TTC549 (cell line): Measurements from ENCODE around the gene CXCL10.
"Not testable (repeated sequence)": the region's sequence is repeated elsewhere in the genome, so short reads cannot be mapped to it uniquely, and the experiment has no call there.

Experiments
- FAIRE-seq: peaks from 2 replicates; lab custom pipeline; 2012; peaks lifted over from hg19 to GRCh38; lab: Jason Lieb, UNC

Gene CXCL10

DNA sequence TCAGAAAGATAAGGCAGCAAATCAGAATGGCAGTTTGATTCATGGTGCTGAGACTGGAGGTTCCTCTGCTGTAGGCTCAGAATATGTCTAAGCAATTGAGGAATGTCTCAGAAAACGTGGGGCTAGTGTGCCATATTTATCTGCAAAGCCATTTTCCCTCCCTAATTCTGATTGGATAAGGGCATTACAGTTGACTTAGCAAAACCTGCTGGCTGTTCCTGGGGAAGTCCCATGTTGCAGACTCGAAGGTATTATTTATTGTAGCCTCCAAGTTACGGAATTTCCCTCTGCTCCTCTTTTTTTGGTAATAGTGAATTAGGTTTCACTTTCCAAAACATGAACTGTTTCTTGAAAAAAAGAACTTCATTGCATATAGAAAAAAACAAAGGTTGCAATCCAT, at the start of gene CXCL10:
Gene CXCL10 (minus strand): TSS at position 109 of the 400 bp plus-strand sequence. CDS start 66 bp downstream, at position 43.
- FAIRE-seq: no peak

DNA sequence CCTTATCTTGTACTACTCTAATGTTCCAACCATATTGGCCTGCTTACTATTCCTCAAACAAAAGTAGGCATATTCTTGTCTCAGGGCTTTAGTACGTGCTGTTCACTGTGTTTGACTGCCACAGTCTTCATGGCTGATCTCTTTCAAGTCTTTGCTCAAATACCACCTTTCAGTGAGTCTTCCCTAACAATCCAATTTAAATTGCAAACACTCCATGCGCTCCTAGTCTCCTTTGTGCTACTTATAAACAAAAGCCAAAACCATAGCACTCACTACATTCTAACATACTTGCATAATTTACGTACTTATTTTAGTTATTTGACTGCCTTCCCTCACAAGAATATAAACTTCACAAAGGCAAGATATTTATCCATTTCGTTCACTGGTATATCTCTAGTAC, 49.5 kb upstream of the CXCL10 start:
- no peak for FAIRE-seq

DNA sequence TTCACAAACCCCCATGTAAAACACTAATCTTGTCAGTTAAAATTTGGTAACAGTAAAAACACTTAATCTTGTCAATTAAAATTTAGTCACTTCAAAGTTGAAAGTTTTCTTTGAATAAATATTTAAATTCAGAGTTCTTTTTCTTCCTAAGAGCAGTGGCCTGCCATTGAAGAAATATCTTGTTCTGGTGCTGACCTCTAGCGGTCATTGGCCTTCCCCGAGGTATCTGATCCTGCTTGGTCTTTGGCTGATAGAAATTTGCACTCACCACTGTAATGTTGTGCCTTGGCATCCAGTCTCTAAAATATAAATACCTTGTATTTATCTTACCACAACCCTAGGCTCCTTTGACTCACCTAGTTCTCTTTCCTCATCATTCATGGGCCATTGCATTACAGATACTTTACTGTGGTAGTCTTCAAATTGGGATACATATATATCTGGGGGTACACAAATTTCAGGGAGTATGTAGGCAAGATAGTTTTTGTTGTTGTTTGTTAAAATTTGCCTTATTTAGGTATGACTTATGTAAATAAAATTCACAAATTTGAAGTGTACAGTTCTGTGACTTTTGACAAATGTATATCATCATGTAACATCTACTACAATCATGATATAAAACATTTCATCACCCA, 44.5 kb upstream of the CXCL10 start:
- FAIRE-seq: peak; percentile 94

DNA sequence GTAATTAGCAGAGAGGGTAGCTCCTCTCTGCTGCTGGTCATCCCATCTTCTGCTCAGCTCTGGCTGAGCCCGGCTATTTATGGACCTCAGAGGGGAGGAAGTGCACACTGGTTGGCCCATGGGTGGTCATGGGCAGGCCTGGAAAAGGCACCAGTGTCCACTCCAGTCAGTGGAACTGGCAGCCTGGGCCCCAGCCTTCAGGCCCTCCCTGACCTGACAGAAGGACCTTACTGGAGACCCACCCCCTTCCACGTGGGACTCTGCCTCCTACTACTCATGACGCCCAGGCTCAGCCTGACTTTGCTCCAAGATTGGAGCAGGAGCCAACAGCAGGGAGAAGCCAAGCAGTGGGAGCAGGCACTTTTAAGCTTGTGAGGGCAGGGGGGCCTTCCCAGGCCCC, 43.2 kb upstream of the CXCL10 start:
- no peak for FAIRE-seq

DNA sequence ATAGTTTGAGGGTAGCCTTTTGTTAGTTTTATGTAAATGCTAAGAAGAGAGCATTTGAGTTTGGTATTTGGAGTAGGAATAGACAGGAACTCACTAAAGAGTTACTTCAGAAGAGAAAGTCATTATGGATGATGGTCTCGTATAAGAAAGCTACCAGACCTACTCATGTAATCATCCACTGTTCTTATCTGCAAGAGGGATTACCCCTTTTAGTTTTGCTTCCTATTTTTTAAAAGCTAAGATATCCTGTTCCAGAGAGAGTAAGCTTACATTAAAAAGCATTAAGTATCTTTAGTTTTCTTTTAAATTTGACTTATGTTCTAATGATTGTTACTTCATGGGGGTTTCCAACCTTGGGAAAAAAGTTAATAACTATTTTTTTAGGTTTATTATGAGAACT, 38.7 kb upstream of the CXCL10 start:
- FAIRE-seq: no peak

DNA sequence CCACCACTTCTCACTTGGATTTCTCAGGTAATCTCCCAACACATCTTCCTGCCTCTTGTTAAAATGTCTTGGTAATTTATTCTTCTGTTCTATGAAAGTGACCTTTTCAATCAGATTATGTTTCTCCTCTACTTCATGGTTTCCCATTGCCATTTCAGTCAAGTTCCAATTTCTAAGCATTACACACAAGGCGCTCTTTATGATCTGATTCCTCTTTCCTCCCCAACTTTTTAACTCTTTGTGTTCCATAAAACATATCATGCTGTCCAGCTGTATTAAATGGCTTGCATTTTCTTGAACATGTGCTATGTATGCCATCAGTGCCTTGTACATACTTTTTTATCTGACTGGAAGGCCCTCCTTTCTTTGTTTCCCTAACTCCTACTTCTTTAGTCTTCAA, 38.1 kb upstream of the CXCL10 start:
- FAIRE-seq: no peak

DNA sequence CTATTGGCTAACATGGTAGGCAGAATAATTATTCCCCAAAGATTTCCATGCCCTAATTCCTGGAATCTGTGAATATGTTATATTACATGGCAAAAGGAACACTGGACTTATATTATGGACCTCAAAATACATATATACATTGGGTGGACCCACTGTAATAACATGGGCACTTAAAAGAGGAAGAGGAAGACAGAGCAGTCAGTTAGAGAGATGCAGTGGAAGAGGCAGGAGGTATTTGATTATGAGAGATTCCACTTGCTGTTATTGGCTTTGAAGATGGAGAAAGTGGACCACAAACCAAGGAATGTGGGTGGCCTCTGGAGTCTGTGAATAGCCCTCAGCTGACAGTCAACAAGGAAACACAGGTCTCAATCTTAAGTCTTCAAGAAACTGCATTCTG, 37.2 kb upstream of the CXCL10 start:
- FAIRE-seq: no peak

DNA sequence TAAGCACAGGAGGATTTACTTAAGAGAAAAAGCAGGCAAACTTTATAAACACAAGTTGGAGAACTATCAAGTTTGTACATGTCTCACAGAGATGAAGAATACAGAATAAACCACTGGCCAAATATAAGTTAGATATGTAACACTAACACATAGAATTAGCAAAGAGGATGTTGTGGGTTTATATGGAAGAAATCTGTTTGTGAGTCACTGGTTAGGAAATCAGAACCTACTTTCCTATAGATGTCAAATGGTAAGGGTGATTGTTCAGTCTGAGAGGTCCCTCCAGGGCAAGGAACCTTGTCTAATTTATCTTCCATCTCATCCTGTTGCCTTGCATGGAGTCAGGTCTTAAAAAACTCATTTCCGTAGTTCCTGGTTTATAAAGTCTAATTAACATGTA, 36.5 kb upstream of the CXCL10 start:
- no peak for FAIRE-seq

DNA sequence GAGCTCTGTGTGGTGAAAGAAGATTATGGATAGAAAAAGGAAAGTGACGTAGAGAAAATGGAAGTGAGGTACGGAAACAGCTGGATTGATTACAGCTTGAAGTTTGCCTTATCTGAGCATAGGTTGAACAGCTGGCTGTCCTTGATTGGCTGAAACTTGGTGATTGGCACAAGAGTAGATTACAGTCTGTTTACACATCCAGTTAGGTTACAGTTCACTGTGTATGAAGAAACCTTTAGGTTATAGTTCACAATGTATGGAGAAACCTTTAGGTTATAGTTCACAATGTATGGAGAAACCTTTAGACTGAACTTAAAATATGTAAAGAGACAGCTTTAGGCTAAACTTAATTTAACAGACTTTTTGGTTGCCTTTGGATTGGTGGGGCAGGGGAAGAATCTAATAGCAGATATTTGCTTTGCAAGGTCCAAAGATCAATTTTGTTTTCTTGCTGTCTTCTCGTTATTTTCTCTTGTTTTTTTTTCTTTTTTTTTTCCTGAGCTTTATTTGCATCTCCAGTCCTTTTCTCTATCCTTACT, 35.7 kb upstream of the CXCL10 start:
- no peak for FAIRE-seq

DNA sequence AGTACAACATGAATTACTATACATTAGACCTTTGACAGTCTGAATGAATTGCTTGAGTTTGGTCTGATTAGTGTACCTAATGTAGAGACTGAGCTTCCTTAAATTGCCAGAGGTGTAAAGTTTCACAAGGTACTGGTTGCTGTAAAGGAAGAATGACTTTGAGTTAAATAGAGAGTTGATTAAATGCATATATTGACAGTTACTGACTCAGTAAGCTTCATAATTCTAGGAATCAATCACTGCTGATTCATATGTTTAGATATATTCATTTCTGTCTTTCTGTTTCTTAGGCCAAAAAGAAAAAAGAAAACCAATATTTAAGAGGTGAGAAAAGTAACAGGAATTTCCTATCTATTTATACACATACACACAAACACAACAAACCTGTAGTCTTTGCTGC, 35.0 kb upstream of the CXCL10 start:
- no peak for FAIRE-seq

DNA sequence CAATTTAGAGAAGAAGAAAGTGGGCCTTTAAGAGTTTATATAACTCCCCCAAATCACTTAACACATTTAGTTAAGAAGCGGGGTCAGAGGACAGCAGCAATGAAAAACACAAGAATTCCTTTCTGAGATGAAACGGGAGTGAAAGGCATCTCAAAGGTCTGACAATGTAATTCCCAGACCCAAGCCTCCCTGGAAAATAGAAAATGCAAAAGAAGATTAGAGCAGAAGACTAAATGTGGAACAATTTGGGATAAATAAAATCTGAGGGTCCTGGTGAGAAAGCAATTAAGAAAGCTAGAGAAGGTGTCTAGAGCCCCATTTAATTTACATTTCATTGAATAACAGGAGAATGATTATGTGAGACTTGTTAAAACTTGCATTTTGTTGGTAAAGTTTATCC, 32.1 kb upstream of the CXCL10 start:
- no peak for FAIRE-seq

DNA sequence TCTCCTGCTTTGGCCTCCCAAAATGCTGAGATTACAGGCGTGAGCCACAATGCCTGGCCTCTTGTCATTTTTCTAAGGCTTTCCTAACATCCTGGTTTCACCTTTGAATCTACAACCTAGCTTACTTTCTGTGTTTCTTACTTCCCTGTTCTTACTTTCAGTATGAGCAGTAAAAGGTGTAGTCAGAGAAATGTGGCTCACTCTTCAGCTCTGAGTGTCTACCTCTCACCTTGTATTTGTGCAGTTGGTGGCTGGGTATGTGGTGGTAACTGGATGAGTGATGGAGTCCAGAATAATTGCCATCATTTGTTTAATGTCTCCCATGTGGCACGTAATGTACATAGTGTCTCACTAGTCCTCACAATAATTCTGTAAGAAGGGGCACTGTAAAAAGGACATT, 31.7 kb upstream of the CXCL10 start:
- no peak for FAIRE-seq

DNA sequence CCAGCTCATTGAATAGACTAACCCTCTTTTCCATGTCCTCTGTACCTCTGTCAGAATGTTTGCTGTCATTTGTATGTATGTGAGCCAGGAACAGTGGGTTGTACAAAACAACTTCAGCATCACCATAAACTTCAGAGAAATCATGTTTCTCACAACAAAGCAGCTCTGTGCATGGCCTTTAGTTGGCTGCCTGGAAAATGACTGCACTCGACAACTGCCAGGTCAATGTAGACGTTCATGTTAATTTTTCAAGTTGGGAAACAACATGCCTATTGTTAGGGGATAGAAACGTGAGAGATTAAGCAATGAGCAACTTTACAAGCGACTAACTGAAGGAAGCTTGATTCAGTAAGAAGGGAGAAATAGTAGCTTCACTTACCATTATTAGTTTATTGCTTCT, 30.4 kb upstream of the CXCL10 start:
- FAIRE-seq: no peak

DNA sequence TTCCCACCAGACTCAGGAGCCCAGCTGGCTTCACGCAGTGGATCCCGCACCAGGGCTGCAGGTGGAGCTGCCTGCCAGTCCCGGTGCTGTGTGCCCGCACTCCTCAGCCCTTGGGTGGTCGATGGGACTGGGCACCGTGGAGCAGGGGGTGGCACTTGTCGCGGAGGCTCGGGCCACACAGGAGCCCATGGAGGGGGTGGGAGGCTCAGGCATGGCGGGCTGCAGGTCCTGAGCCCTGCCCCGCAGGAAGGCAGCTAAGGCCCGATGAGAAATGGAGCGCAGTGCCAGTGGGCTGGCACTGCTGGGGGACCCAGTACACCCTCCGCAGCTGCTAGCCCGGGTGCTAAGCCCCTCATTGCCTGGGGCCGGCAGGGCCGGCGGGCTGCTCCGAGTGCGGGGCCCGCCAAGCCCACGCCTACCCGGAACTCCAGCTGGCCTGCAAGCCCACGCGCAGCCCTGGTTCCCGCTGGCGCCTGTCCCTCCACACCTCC, 27.3 kb upstream of the CXCL10 start:
- not testable (repeated sequence) for FAIRE-seq

DNA sequence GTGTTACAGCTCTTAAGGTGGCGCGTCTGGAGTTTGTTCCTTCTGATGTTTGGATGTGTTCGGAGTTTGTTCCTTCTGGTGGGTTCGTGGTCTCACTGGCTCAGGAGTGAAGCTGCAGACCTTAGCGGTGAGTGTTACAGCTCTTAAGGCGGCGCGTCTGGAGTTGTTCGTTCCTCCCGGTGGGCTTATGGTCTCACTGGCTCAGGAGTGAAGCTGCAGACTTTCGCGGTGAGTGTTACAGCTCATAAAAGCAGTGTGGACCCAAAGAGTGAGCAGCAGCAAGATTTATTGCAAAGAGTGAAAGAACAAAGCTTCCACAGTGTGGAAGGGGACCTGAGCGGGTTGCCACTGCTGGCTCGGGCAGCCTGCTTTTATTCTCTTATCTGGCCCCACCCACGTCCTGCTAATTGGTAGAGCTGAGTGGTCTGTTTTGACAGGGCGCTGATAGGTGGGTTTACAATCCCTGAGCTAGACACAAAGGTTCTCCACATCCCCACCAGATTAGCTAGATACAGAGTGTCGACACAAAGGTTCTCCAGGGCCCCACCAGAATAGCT, 26.6 kb upstream of the CXCL10 start:
- FAIRE-seq: not testable (repeated sequence)

DNA sequence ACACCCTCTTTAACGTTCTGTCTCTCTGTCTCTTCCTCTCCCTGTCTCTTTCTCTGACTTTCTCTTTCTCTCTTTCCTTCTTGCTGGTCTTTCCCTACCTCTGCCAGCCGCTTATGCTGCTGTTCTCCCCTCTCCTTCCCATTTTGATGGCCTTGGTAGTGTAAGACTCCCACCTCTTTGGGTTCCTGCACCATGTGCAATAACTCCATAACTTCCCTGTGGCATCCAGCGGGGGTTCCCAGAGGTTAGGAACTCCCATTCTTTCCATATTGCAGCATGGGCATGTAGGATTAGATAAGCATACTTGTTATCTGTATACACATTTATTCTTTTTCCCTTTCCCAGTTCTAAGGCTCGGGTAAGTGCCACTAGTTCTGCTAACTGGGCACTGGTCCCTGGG, 21.4 kb upstream of the CXCL10 start:
- FAIRE-seq: not testable (repeated sequence)

DNA sequence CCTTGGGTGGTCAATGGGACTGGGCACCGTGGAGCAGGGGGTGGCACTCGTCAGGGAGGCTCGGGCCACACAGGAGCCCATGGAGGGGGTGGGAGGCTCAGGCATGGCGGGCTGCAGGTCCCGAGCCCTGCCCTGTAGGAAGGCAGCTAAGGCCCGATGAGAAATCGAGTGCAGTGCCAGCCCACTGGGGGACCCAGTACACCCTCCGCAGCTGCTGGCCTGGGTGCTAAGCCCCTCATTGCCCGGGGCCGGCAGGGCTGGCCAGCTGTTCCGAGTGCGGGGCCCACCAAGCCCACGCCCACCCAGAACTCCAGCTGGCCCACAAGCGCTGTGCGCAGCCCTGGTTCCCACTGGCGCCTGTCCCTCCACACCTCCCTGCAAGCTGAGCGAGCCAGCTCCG, 20.0 kb upstream of the CXCL10 start:
- FAIRE-seq: not testable (repeated sequence)

DNA sequence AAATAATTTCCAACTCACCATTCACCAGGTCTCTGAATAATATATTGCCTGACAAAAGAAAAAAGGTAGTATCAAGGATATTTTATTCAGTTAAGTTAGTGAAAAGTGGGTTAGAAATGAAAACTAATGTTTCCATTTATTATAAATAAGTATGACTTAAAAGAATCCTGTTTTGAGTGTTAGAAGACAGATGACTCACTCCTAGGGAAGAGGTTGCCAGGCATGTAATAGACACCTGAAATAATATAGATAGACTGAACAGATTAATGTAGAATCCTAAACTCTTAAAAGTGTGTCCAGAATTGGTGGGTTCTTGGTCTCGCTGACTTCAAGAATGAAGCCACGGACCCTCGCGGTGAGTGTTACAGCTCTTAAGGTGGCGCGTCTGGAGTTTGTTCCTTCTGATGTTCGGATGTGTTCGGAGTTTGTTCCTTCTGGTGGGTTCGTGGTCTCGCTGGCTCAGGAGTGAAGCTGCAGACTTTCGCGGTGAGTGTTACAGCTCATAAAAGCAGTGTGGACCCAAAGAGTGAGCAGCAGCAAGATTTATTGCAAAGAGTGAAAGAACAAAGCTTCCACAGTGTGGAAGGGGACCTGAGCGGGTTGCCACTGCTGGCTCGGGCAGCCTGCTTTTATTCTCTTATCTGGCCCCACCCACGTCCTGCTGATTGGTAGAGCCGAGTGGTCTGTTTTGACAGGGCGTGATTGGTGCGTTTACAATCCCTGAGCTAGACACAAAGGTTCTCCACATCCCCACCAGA, 19.1 kb upstream of the CXCL10 start:
- FAIRE-seq: not testable (repeated sequence)

DNA sequence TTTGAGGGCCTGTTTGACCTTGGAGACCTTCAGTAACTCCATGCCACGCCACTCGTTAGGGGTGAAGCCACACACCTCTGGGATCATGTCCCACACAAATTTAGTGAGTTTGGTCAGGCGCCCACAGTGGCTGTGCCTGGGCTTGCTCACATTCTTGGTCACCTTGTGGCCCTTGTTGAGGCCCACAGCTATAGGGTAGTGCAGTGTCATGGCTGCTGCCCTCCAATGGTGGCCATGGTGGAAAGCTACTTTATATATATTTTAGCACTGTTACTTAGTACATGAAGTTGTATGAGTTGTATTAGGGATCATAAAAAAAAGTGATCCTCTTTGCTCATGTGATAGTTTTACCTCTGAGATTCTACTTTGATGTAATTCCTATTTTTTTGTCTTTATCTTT, 13.6 kb upstream of the CXCL10 start:
- no peak for FAIRE-seq

DNA sequence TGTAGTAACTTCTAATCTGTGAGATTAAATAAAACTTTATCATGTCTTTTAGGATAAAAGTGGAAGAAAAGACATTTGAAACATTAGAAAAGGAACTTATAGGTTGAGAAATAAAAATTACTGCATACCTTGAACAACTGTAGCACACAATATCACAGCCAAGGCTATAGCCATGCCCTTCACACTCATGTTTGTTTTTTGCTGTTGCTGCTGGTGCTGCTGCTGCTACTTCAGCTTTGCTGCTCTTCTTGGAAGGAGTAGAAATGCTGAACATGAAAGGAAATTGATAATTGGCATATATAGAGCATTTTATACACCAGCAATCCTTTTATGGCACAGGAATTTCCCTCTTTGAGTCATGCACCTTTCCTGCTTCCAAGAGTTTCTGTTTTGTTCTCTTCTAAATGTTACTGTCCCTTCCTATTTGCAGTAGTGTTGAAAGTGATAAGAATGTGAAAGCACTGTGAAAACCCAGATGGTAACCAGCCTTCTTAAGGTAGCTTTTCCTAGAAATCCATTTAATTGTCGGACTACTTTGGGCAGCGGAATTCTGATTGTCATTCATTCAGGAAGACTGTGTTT, 12.6 kb upstream of the CXCL10 start, which contains the start of gene CXCL11:
Gene CXCL11 (minus strand): TSS at position 272 of the 582 bp plus-strand sequence. CDS start 83 bp downstream, at position 189.
- FAIRE-seq: no peak

DNA sequence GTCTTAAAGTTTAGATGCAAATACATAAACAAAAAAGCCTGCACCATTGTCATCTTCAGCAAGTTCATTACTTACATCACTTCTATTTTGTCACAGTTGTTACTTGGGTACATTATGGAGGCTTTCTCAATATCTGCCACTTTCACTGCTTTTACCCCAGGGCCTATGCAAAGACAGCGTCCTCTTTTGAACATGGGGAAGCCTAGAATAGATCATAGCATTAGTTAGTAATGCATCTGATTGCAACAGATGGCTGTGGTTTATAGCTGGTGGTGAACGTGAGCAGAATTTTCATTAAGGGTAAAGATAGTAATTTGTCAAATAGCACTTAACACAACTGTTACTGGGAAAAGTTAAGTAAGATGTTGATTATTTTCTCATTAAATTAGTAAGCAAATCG, 11.8 kb upstream of the CXCL10 start:
- FAIRE-seq: no peak

DNA sequence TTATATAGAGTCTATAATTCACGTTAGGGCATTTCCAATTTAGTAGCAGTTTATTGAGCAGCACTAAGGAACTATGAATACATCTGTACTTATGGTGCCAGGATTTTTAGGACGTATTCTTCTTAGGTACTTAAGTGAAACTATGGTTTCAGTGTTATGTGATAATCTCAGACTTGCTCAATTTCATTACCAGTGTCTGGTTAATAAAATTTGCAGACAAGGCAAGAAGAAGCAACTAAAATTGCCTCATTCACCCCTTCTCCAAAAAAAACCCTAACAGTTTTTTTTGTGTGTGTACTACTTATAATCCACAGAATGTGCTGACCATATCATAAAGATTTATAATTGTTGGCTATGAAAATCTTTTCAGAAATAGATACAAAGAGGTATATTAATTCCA, 6.0 kb upstream of the CXCL10 start:
- no peak for FAIRE-seq

DNA sequence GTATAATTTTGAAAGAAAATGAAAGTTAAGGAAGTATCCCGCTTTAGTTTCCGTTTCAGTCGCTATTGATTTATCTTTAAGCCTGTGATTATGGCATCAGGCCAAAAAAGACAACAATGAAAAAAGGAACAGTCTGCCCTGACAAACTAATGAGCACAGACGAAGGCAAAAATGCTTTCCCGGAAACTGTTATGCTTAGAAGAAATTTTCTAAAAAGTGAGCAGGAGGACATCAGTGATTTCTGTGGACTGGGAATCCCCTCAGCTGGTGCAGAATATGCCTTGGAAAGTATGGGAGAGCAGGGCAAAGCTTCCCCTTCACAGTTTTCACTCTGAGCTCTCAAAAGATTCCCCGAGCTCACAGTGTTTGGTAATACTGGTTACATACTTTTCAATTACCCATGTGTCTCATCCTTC, 5.1 kb upstream of the CXCL10 start:
- no peak for FAIRE-seq
